HG03439 (cell line): ENCODE data around the gene TOLLIP.

ENCODE experiments used
- ATAC-seq: cut with Tn5 transposase; IDR thresholded peaks from one replicate; pipeline ENCODE4 v1.9.1; 2021; ENCODE audit warnings: mild to moderate bottlenecking, moderate library complexity; ENCODE audit not compliant: unreplicated experiment

TOLLIP gene

DNA sequence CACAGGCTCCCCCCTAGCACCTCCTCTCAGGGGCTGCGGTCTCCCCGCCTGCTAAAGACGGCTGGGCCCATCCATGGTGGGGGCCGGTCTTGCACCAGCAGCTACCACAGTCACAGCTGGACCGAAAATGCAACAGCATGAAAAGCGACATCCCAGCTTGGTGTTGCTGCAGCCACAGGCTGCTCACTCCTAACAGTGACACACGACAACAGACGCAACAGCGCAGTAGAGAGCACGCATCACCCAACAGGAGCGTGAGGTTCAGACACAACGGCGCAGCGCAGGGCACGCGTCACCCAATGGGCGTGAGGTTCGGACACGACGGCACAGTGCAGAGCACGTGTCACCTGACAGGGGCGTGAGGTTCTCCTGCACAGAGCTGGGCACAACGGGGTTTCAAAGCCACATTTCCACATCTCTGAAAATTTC is 24.1 kb downstream of the TOLLIP start:
- ATAC-seq: no peak

DNA sequence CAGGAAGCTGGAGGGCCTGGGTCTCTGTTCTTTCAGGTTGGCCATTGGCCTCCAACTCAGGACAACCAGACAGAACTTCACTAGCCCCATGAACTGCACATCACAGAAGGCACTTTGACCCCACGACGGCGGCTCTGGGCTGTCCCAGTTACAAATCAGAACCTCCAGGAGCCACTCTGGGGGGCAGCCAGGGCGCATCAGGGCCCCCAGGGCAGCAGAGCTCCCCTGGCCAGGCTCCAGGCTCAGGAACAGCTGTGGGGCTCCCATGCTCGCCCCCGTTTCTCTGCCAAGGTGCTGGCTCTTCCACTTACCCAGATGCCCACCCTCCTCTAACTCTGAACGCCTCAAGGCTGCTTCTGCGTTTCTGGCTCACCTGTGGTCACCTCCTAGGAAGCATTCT is 25.5 kb downstream of the TOLLIP start:
- ATAC-seq: no peak

DNA sequence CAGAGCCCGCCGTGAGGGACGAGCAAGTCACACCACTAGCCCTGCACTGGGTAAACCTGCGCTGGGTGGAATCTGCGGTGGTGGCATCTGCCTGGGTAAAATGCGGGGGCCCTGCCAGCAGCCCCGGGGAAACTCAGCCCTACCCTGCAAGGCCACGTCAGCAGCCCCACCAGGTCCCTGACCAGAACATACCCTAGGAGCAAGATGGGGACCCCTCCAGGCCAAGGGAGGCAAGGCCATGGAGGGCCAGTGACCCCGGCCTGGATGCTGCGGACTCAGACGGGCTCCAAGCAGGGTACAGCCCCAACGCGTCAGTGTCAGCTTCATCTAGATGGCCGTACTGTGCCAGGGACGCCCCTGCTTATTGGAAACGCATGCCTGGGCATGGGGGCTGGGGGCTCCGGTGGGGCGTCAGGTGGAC is 26.3 kb downstream of the TOLLIP start:
- no peak for ATAC-seq

GRCh38 chr11:1281974-1282365 is 27.5 kb downstream of the TOLLIP start:
- ATAC-seq: no peak

DNA sequence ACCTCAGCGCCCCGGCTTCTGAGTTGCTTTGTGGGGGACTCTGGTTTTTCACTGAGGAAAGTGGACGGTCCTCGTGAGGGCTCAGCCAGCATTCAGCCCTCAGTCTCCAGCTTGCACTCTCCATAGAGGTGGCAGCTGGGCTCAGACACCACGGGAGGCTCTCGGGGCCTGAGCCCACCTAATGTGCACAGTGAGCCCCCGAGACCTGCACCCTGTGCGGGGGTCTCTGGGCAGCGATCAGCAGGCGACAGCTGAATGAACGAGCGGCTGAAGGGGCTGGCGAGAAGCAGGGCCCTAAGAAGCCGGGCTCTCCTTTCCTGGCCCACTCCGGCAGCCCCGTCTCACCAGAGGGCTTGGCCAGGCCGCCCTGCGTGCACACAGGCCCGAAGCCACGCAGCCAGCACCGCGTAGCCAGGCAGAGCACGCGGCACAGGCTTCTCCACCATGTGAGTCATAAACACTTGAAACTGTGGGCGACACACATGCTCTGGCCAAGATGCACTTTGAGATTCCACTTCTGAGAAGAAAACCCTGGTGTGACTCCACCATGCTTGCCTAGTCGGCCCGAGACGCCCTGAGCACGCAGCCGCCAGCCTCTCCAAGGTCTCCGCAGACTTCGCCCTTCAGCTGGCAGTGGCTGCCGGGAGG is 28.0 kb downstream of the TOLLIP start:
- no peak for ATAC-seq

GRCh38 chr11:1280116-1281035 is 29.1 kb downstream of the TOLLIP start:
- ATAC-seq: no peak

GRCh38 chr11:1279674-1280055 is 29.8 kb downstream of the TOLLIP start:
- no peak for ATAC-seq

DNA sequence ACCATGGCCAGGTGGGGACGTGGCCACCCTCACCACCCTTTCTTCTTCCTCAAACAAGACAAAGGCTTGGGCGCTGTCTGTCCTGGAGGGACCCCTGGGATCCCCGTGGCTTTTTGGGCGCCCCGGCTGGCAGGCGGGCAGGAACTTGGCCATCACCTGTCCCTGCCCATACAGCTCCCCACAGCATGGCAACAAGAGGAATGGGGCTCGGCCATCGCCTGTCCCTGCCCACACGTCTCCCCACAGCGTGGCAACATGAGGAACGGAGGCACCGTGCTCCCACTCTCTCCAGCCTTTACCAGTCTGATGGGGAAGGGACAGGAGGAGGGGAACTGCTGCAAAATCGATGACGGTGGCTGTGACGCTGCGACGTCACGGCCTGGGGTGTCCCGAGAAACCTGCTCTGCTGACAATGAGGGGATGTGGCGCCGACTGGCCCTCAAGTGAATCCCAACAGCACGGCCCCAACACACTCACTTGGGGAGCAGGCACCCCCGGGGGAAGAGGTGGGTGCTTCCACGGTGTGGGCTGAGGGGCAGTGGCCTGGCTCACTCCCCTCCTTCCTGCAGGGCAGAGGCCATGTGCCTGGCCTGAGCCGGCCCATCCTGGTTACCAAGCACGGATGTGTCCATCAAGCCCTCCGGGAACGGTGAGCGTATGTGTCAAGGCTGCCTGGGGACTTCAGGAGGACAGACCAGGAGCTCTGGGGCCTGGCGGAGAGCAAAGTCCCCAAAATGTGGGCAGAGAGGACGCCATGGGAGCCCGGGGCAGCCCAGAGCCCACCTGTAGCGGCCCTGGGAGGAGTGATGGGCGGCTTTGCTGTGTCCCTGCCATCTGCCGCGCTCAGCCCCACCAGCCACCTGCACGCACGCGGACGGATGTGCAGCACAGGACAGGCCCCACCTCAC is 30.4 kb downstream of the TOLLIP start:
- no peak for ATAC-seq

DNA sequence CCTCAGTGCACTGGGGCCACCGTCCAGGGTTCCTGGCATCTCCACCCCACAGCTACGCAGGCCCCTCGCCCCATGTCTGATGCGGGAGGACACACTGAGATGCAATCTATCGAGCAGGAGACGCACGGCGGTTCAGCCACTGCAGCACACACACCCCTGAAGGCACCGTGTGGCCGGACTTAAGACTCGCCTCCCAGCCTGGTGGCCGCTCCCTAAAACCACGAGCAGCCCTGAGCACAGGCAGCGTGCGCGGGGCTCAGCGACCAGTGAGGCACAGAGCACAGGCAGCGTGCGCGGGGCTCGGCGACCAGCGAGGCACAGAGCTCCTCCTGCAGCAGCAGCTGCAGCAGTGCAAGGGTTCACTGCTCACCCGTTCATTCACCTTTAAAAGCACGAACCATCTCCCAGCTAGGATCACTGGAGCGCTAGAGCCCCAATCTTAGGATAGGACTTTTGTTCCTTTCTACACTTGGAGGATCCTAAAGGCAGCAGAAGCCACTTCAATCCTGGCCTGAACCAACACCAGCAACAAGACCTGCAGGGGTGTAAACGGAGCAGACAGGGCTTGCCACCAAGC is 31.4 kb downstream of the TOLLIP start:
- ATAC-seq: no peak

- no peak for ATAC-seq
Observed at GRCh38 chr11:1276866-1277615, 32.4 kb downstream of the TOLLIP start.

DNA sequence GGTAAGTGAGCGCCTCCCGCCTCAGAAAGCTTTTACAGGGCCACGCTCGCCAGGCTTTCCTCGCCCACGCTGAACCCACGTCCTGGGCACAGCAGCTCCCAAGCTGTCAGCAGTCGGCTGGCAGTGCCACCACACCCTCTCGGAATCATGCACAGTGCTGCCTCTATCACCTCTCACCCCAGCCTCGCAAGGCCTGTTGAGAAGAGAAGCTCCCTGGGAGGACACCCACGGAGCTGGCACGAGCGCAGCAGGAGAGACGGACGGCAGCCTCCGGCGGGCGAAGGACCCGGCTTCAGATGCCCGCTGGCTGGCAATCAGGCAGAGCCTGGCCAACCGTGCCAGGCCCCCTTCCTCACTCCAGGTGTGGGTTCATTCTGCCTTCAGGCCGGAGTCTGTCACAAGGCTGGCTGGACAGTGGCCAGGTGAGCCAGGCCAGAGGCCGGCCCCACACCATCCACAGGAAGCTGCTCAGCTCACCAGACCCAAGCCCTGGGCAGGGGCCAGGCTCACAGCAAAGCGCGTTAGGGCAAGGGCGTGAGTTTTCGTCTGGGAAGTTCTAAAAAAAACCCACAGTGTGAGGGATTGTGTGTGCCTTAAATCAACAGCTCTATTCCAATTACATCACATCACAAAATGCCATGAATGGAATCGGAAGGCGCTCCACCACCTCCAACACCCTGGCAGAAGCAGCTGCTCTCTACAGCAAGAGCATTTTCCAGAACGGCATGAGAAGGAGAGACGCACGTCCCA is 33.2 kb downstream of the TOLLIP start:
- no peak for ATAC-seq

DNA sequence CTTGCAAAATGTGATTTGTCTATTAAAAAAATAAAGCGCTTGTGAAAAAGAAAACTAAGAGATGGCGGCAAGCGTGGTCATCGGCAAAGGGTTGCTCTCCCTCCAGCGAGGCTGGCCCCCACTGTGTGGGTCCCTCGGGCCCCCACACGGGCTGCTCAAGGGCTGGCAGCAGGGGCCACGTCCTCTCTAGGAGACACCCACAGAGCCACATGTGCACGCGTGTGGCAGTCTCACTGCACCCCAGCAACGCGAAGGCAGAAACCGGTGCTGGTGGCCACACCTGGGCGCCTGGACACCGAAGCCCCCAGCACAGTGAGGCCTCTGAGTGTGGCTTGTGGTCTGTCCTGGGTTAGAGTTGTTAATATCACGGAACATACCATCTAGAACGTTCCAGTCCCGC is 34.4 kb downstream of the TOLLIP start:
- no peak for ATAC-seq

DNA sequence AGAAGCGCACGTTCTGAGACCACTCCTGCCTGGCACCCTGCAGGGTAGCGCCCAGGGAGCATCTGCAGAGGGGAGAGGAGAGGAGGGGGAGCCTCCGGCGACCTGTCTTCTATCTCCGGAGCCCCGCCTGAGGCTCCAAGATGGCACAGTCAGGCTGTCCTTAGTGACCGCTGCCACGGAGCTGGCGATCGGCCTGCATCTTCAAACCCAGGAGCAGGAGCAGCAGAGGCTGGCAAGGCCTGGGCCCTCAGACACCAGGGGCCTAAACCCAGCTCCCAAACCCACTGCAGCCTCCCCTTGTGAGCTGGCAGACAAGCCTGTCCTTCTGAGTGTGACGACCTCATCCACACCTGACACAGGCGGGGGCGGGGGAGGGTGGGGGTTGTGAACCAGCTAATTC is 34.9 kb downstream of the TOLLIP start:
- no peak for ATAC-seq

GRCh38 chr11:1272531-1272930 is 36.9 kb downstream of the TOLLIP start:
- no peak for ATAC-seq

GRCh38 chr11:1271927-1272326 is 37.5 kb downstream of the TOLLIP start:
- ATAC-seq: no peak

GRCh38 chr11:1271406-1271805 is 38.0 kb downstream of the TOLLIP start:
- ATAC-seq: no peak

GRCh38 chr11:1271002-1271401 is 38.4 kb downstream of the TOLLIP start:
- ATAC-seq: no peak

DNA sequence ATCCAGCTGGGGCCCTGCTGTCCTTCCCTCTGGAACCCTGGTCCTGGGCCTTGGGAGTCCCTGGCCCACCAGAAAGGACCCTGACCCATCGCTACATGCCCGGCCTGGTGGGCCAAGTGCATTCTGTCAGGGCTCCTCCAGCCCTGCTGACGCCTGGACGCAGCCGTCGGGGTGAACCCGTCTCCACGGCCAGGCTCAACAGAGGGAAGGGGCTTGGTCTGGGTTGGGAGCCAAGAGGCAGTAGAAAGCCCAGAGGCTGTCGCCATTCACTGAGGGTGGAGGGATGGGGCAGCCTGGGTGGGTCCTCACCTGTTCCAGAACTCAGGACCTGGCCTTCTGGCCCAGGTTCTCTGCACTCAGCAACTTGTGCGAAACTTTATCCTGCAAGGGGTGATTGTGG is 39.0 kb downstream of the TOLLIP start:
- no peak for ATAC-seq

GRCh38 chr11:1269957-1270356 is 39.5 kb downstream of the TOLLIP start:
- no peak for ATAC-seq
